GM18870 (cell line): Measurements from ENCODE around the gene TNFAIP2.

Source experiments
- ATAC-seq: cut with Tn5 transposase; IDR thresholded peaks from one replicate; pipeline ENCODE4 v1.9.1; 2021; ENCODE audit warnings: moderate library complexity; ENCODE audit not compliant: unreplicated experiment

Gene TNFAIP2

GRCh38 chr14:103179094-103179493, 55.8 kb downstream of the TNFAIP2 start:
- ATAC-seq: no peak

- no peak for ATAC-seq
Observed at GRCh38 chr14:103180331-103180730, 57.1 kb downstream of the TNFAIP2 start.

GRCh38 chr14:103184046-103184445, 60.8 kb downstream of the TNFAIP2 start:
- ATAC-seq: no peak

- ATAC-seq: no peak
Observed at GRCh38 chr14:103185051-103186029, 62.1 kb downstream of the TNFAIP2 start.

GRCh38 chr14:103186241-103186822, 63.1 kb downstream of the TNFAIP2 start:
- ATAC-seq: no peak
